Lower leg skin (tissue), 3 donors: ENCODE measurements around the gene UHRF1.
"Not testable (repeated sequence)": the region's sequence is repeated elsewhere in the genome, so short reads cannot be mapped to it uniquely, and the experiment has no call there.

Experiments used
- POLR2A ChIP-seq, 2 donors: fragments of 450-650 bp; IDR thresholded peaks; one replicate each; pipeline ENCODE4 v1.6.1; 2016 to 2017; ENCODE audit warnings: antibody characterized with exemption in 2 of 2, mild to moderate bottlenecking in 1 of 2, moderate library complexity in 1 of 2
- TF ChIP-seq, protein P1 (sequence below), 3 donors: fragments of 450-650 bp; IDR thresholded peaks; one replicate each; pipeline ENCODE4 v1.5.1; 2016; ENCODE audit warnings: antibody characterized with exemption in 3 of 3, mild to moderate bottlenecking in 3 of 3, moderate library complexity in 2 of 3

DNA sequence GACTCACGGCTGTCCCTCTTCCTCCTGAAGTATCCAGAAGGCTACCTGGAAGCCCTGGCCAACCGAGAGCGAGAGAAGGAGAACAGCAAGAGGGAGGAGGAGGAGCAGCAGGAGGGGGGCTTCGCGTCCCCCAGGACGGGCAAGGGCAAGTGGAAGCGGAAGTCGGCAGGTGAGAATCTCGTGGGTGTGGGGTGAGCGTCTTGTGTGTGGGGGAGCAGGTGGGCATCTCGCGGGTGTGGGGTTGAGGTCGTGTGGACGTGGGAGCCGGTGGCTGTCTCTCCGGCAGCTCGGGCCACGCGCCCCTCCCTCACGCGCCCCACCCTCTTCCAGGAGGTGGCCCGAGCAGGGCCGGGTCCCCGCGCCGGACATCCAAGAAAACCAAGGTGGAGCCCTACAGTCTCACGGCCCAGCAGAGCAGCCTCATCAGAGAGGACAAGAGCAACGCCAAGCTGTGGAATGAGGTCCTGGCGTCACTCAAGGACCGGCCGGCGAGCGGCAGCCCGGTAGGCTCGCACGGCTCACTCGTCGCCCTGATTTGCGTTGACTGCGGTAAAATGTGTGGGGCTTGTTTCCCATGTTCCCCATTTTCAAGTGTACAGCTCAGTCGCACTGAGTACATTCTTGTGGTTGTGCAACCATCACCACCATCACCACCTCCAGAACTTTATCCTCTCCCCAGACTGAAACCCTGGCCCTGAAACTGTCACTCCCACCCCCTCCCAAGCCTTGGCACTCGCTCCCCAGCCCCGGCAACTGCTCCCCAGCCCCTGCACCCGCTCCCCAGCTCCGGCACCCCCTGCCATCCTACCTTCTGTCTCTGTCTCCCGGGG lies 45.2 kb downstream of the UHRF1 start:
- TF ChIP-seq, protein P1, sequence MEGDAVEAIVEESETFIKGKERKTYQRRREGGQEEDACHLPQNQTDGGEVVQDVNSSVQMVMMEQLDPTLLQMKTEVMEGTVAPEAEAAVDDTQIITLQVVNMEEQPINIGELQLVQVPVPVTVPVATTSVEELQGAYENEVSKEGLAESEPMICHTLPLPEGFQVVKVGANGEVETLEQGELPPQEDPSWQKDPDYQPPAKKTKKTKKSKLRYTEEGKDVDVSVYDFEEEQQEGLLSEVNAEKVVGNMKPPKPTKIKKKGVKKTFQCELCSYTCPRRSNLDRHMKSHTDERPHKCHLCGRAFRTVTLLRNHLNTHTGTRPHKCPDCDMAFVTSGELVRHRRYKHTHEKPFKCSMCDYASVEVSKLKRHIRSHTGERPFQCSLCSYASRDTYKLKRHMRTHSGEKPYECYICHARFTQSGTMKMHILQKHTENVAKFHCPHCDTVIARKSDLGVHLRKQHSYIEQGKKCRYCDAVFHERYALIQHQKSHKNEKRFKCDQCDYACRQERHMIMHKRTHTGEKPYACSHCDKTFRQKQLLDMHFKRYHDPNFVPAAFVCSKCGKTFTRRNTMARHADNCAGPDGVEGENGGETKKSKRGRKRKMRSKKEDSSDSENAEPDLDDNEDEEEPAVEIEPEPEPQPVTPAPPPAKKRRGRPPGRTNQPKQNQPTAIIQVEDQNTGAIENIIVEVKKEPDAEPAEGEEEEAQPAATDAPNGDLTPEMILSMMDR (IDR thresholded peaks at IDR 0.05), result not testable (repeated sequence)
- TF ChIP-seq POLR2A (IDR thresholded peaks at IDR 0.05), result not testable (repeated sequence)
